GM21447 (cell line): Measurements from ENCODE around the gene WIZ.
"Not testable (repeated sequence)": the region's sequence is repeated elsewhere in the genome, so short reads cannot be mapped to it uniquely, and the experiment has no call there.

Experiments used
- ATAC-seq: cut with Tn5 transposase; IDR thresholded peaks from one replicate; pipeline ENCODE4 v1.9.1; 2021; ENCODE audit not compliant: unreplicated experiment

Gene WIZ, protein sequence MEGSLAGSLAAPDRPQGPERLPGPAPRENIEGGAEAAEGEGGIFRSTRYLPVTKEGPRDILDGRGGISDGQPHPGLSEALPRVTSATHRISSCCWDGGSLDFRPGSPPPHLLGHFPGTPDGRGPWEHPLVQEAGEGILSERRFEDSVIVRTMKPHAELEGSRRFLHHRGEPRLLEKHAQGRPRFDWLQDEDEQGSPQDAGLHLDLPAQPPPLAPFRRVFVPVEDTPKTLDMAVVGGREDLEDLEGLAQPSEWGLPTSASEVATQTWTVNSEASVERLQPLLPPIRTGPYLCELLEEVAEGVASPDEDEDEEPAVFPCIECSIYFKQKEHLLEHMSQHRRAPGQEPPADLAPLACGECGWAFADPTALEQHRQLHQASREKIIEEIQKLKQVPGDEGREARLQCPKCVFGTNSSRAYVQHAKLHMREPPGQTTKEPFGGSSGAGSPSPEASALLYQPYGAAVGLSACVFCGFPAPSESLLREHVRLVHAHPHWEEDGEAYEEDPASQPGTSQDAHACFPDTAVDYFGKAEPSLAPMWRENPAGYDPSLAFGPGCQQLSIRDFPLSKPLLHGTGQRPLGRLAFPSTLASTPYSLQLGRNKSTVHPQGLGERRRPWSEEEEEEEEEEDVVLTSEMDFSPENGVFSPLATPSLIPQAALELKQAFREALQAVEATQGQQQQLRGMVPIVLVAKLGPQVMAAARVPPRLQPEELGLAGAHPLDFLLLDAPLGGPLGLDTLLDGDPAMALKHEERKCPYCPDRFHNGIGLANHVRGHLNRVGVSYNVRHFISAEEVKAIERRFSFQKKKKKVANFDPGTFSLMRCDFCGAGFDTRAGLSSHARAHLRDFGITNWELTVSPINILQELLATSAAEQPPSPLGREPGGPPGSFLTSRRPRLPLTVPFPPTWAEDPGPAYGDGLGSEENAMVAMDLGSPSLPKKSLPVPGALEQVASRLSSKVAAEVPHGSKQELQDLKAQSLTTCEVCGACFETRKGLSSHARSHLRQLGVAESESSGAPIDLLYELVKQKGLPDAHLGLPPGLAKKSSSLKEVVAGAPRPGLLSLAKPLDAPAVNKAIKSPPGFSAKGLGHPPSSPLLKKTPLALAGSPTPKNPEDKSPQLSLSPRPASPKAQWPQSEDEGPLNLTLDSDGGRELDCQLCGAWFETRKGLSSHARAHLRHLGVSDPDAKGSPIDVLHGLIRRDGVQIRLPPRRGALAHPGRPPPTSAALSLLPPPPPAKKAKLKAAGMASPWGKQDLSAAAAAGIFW (N-terminal part only)

DNA sequence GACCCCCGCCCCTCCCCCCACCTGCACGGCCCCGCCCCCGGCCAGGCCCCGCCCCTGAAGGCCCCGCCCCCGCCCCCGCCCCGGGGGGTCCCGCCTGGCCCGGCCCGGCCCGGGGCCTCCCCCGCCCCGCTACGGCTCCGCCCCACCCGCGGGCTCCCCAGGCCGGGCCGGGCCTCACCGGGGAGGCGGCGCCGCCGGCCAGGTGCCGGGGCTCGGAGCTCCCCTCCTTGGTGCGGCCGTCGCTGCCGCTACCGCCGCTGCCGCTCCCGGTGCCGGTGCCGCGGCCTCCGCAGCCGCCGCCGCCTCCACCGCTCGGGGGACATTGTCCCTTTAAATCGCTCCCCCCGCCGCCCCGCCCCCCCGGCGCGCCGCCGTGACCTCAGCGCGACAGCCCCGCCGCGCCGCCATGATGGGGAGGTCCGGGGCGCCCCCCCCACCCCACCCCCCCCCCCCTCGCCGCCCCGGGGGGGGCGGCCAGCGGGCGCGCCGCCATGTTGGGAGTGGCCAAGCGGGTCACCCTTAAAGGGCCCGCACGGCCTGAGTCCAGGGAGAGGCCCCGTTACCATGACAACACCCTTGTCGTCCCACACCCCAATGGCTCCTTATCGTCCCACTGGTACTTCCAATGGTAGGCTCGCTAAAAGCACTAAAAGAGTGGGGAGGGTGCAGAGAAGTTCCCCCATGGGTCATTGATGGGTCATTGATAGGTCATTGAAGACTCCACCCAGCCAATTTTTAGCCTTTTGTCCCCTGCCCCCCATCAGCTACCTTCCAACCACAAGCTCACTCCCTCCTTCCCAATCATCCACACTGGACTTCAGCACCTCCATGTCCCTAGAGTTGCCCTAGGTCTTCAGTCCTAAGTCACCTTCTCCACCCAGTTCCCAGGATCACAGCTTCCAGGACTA is at the start of gene WIZ:
TSS of gene WIZ (minus strand) at position 337 of the 908 bp plus-strand sequence. CDS start 1,649 bp downstream, outside the sequence.
- ATAC-seq, result no peak

DNA sequence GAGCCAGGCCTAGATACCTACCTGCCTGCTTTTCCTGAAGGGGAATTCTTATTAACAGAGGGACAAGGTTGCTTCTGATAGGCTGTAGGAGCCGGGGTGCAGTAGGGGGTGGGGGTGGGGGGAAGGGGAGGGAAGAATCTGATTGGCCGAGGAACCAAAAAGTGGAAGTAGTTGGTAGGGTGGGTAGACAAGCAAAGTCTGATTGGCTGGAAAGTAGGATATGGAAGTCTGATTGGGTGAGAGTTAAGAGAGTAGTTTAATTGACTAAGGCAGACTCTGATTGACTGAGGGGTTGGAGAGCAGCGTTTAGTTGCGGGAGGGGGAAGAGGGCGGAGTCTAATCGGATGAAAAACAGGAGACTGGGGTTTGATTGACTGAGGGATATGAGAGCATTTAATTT is 49.2 kb upstream of the WIZ start:
- ATAC-seq, result no peak

DNA sequence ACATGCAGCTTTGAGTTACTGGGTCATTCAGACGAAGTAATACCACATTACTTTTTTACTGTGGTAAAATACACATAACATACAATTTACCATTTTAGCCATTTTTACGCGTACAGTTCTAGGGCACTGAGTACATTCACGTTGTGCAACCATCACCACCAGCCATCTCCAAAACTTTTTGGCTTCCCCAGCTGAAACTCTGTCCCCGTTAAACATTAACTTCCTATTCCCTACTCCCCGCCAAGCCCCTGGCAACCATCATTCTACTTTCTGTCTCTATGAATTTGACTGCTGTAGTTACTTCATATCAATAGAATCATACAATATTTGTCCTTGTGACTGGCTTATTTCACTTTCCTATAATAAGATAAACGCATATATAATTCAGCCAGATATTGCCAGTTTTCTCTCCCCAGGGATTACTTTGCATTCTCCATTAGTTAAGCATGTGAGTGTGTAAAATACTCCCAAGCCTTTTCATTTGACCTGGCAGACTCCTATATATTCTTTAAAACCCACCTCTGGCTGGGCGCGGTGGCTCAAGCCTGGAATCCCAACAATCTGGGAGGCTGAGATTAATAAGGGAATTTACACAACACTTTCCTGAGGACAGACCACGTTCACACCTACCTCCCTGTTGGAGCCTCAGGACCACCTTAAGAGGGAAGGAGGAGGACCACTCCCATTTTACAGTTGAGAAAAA is 48.6 kb upstream of the WIZ start:
- ATAC-seq, result no peak

DNA sequence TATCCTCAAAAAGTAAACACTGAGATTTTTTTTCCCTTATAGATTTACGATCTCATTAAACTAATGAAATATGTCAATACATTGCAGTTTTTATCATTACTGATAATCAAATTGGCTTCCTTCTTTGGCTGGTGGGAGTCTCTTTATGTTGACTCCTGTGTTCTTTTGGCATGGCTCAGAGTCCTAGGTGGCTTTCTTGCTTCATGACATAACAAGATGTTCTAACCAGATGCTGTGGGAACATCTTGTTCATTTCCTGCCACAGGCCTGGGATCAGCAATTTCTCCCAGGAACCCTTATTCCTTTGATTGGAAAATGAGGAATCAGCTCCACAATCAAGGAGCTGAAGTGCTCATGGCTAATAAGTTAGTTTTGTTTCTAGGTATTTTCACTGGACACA is 45.4 kb upstream of the WIZ start:
- no peak for ATAC-seq

DNA sequence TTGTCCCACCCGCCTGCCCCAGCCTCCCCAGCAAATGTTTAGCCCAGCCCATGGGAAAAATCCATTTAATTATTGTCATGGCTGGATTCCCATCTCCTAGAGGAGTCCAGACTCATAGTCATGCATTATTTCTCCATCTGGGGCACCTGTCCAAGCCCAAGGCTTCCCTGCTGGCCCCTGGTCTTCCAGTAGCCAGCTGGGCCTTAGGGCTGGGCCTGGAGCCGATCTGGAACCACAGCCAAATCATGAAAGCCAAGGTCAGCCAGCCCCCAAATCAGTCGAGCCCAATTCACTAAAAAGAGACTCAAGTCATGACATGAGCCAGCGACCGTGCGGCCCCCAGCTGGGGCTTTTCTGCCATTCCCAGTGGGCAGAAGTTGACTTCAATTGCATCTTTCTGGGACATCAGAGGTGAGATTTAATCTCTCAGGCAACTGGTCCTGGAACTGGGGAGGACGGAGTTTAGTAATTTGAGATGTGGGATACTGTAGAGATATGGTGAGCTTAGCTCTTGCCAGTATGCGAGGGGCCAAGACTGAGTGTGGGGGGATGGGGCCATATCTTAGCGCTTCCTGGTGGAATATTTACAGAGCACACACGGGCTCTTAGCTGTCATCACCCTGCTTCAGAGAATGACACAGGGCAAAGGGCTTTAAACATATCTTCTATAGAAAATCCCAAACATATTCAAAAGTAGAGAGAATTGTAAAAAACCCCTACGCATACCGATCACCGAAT is 38.9 kb upstream of the WIZ start:
- ATAC-seq, result no peak

DNA sequence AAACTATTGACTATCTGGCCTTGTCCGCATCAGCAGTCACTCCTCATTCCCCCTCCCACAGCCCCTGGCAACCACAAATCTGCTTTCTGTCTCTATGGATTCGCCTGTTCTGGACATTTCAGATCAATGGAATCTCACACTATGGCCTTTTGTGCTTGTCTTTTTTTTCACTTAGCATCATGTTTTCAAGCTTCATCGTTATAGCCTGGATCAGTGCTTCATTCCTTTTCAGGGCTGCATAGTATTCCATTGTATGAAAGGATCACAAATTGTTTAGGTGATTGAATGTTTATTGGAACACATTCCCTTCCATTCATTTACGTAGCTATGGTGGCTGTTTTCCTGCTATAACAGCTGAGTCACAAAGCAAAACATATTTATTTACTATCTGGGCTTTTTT is 37.3 kb upstream of the WIZ start:
- no peak for ATAC-seq

DNA sequence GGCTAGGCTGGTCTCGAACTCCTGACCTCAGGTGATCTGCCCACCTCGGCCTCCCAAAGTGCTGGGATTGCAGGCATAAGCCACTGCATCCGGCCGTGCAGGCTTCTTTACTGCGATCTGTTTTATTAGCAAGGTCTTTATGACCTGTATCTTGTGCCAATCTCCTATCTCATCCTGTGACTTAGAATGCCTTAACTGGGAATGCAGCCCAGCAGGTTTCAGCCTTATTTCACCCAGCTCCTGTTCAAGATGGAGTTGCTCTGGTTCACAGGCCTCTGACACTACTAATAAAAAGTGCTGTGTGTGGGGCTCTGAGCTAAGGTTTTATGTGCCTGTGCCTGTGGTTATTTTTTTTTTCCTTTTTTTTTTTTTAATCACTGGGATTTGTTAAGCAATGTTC is 36.0 kb upstream of the WIZ start:
- ATAC-seq, result not testable (repeated sequence)

DNA sequence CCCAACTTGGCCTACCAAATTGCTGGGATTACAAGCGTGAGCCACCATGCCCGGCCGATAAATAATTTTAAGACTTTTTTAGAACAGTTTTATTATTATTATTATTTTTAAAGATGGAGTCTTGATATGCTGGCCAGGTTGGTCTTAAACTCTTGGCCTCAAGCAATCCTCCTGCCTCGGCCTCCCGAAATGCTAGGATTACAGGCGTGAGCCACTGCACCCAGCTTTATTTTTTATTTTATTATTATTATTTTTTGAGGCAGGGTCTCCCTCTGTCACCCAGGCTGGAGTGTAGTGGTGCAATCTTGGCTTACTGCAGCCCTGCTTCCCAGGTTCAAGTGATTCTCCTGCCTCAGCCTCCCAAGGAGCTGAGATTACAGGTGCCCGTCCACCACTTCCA is 31.2 kb upstream of the WIZ start:
- ATAC-seq, result not testable (repeated sequence)

DNA sequence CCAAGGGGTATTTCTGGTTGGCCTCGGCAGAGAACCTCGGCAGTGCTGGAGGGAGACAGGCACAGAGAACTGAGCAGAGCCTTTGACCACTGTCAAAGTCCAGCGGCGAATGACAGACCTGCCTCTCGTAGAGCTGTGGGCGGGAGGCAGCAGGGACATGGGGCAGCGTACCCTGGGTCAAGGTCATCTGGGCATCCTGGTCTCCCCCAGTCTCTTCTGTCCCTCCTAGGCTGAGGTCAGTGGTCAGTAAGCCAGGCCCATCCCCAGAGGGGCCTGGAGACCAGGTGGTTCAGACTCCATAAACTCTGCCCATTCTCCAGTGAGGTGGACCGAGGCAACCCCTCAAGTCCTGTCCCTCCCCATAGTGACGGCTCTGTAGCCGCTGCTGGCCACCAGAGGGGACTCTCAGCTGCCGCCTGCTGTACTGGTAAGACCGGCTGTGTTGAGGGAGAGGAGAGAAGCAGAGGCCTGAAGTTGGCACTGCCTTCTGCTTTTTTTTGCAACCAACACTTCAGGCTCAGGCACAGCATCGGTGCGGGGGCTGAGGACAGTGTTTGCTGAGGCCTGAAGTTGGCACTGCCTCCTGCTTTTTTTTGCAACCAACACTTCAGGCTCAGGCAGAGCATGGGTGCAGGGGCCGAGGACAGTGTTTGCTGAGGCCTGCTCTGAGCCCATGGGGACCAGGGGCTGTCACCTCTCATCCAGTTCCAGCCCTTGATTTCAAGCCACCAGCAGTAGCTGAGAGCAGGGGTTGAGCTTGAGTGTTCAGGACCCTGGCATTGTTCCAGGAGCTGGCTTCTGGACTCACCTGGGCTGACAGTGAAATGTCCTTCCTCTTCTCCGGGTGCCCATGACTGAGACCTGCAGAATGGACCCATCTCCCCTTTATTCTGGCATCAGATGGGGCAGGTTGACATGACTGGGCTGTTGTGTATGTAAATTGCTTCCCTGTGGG is 29.9 kb upstream of the WIZ start, which contains the start of gene PGLYRP2:
TSS of gene PGLYRP2 (minus strand) at position 111 of the 955 bp plus-strand sequence. CDS start 130 bp downstream, outside the sequence.
- no peak for ATAC-seq

DNA sequence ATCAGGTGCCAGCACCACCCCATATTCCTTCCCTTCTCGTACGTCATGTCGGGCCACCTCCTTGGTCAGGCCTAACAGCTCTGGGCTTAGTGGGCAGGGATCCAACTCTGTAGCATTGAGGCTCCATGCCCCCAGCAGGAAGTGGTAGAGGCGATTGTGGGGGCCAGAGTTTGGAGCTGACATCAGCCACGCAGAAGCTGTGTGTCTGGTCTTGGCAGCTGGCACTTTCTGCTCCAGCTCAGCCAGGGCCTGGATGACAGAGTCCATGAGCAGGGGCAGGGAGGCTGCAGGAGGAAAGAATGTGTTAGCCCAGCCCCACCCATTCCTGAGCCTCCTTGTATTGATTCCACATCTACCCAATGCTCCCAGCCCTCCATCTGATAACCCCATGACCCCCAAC is 26.6 kb upstream of the WIZ start:
- ATAC-seq, result no peak

DNA sequence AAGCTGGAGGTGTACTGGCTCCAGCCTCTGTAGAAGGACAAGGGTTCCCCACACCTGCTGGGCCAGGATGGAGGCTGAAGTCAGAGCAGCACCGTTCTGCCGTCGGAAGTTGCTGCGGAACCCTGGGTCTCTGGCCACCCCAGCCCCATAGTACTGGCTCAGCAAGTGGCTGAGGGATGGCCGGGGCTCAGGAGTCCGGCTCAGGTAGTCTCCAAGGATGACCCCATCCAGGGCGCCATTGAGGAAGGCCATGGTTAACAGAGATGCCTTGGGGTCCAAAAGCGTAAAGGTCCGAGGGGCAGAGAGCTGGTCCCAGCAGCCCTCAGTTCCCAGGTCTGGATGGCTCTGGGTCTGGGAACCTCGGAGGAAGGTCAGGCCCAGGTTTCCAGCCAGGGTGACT is 25.9 kb upstream of the WIZ start:
- no peak for ATAC-seq

DNA sequence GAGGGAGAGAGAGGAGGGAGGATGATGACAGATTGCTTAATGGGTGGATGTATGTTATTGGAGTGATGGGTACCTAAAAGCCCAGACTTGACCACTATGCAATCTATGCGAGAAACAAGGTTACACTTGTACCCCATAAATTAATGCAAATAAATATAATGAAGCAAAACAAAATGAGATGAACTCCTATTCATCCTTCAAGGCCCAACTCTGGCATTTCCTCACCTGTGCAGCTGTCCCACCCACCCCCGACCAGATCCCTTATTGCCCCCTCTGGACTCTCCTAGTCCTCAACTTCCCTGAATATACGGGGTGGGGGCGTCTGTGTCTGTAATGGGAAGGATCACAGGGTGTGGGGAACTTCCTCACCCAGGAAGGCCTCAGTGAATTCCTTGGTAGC is 25.4 kb upstream of the WIZ start:
- ATAC-seq, result no peak

DNA sequence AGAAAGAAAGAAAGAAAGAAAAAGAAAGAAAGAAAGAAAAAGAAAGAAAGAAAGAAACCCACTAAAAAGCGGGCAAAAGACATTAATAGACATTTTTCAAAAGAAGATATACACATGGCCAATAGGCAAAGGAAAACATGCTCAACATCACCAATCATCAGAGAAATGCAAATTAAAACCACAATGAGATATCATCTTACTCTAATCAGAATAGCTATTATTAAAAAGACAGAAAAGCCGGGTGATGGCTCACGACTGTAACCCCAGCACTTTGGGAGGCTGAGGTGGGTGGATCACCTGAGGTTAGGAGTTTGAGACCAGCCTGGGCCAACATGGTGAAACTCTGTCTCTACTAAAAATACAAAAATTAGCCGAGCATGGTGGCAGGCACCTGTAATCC is 24.1 kb upstream of the WIZ start:
- ATAC-seq, result not testable (repeated sequence)

DNA sequence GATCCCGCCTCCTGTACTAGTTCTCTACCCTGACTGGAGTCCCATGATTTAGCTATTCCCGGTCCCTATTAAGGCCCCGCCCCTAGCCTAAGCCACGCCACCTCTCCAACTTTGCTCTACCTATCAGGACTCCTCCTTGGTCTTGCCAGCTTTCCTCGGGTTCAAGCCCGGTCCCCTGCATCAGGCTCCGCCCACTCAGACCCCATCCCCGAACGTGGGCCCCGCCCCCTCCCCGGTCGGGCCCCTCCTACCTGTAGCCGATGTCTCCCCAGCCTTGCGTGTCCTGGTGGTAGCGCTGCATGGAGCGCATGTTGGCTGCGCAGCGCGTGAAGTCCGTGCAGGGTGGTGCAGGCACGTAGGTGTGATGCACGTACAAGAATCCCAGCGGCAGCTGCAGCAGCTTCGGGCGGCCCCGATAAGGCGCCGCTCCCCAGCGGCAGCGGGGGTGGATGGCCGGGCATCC is 21.9 kb upstream of the WIZ start:
- no peak for ATAC-seq

DNA sequence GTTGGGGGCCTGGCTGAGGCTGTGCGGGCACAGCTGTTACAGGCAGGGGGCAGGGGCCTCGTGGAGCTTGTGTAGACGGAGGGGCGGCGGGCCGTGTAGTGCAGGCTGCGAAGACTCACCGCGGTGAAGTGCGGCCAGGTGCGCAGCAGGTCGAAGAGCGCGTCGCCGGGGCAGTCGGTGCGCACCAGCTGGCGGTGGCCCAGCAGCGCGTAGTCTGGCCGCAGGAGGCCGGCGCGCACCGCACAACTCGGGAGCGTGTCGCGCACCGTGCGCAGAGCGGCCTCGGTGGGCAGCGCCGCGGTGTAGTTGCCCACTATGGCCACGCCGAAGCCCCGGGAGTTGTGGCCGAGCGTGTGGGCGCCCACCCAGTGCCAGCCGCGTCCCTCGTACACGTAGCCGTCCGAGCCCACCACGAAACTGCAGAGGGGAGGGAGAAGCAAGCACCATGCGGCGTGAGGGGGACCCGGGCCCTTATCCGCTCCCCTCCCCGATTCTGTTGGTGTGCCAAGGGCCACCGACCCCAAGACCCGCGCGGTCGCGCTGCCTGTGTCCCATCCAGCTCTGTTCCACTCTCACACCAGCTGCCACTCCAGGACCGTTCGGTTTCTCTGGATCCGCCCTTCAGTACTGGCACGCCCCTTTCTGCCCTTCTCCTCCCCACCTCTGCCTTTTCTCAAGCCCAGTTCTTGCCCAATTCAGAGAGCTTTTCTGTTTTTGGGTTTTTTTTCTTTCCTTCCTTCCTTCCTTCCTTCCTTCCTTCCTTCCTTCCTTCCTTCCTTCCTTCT is 19.9 kb upstream of the WIZ start:
- ATAC-seq, result no peak

DNA sequence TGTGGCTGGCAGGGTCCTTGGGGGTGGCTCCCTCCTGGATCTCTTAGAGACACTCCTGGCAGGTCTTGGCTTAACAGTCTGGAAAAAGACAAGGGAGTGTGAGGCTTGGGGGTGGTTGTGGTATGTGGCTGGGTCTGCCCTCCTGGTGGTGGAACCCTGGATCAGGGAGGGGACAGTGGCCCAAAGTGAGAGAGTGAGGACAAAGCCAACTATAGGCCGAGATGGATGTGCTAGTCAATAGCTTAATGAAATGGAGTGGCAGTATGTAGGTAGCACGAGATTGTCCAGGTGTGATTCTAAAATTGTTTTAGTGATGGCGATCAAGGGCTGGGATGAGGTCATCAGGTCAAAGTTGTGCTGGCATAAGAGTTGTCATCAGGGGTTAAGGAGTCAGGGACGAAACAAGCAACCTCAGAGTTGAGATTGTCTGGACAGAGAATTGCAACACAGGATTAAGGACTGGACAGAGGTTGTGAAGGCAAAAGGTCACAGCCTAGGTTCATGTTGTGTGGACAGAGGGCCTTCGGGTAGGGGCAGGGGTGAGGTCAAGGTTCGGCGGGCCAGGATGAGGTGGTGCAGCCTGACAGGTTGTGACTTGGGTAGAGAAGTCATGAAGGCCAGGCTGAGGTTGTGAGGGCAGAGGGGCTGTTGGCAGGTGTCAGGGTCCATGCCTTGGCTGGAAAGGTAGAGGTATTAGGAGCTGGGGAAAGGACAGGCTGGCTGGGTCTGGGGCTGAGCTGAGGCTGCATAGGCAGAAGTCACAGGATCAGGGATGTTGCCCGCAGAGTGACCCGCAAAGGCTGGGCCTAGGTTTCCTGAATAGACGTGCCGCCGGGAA is 19.1 kb upstream of the WIZ start:
- ATAC-seq, result no peak
